PC-3 (cell line): ENCODE data around the gene ANKRD60. TPM values are rescaled to one million over a fixed set of nuclear protein-coding genes. Genes with fewer than 3 reads are reported as not detected.

Source experiments
- ATAC-seq: fragments of 200-7000 bp; cut with Tn5 transposase; 2 replicates; pipeline ENCODE4 v1.9.1; 2020; ENCODE audit warnings: mild to moderate bottlenecking, moderate library complexity
- BruUV-seq: library from RNA; stranded (reverse); fragments of 400-500 nt; replicated peaks from 2 replicates; lab custom pipeline; 2021; lab: Mats Ljungman, UMichigan
- CTCF ChIA-PET: fragments of 300-600 bp; sonication (Branson Sonifier 250); formaldehyde crosslinking; loops from one replicate; lab custom pipeline; 2022; ENCODE audit warnings: antibody characterized with exemption; lab: Charles Lee
- POLR2A ChIA-PET: fragments of 300-600 bp; sonication (Branson Sonifier 250); formaldehyde crosslinking; loops from one replicate; lab custom pipeline; 2022; ENCODE audit warnings: antibody characterized with exemption; ENCODE audit not compliant: unreplicated experiment; lab: Charles Lee
- DNase-seq: peaks from one replicate; pipeline ENCODE4 v3.0.0-alpha.2; 2015
- H2AFZ ChIP-seq: fragments of 300-600 bp; sonication (generic); 2 replicates; pipeline ENCODE4 v1.6.0; 2016; ENCODE audit warnings: antibody characterized with exemption, low read length
- H3F3A ChIP-seq: fragments of 300-600 bp; sonication (generic); one replicate; pipeline ENCODE4 v1.6.0; 2017; ENCODE audit warnings: antibody characterized with exemption, low read length, control low read depth, mild to moderate bottlenecking; ENCODE audit not compliant: unreplicated experiment
- H3K27ac ChIP-seq: fragments of 300-600 bp; sonication (generic); 2 replicates; pipeline ENCODE4 v1.5.1; 2016; ENCODE audit warnings: mild to moderate bottlenecking, low read length
- H3K27me3 ChIP-seq: fragments of 300-600 bp; sonication (generic); 2 replicates; pipeline ENCODE4 v1.6.1; 2016; ENCODE audit warnings: low read length, mixed read lengths
- H3K36me3 ChIP-seq: fragments of 300-600 bp; sonication (generic); 2 replicates; pipeline ENCODE4 v1.6.1; 2016; ENCODE audit warnings: low read depth, mixed run types, low read length, mixed read lengths
- H3K4me1 ChIP-seq: fragments of 300-600 bp; sonication (generic); 2 replicates; pipeline ENCODE4 v1.5.1; 2016; ENCODE audit warnings: low read length; ENCODE audit not compliant: insufficient read depth
- H3K4me2 ChIP-seq: fragments of 300-600 bp; sonication (generic); 2 replicates; pipeline ENCODE4 v1.6.0; 2016; ENCODE audit warnings: low read length
- H3K4me3 ChIP-seq: fragments of 300-600 bp; sonication (generic); 2 replicates; pipeline ENCODE4 v1.5.1; 2016; ENCODE audit warnings: mild to moderate bottlenecking, low read length, mixed read lengths
- H3K79me2 ChIP-seq: fragments of 300-600 bp; sonication (generic); 2 replicates; pipeline ENCODE4 v1.6.1; 2017; ENCODE audit warnings: low read length, mixed read lengths
- H3K9ac ChIP-seq: fragments of 300-600 bp; sonication (generic); 2 replicates; pipeline ENCODE4 v1.6.0; 2016; ENCODE audit warnings: mild to moderate bottlenecking, low read length
- H3K9me2 ChIP-seq: fragments of 300-600 bp; sonication (generic); replicated peaks from 2 replicates; pipeline ENCODE4 v1.6.1; 2016; ENCODE audit warnings: mixed run types, low read length, mixed read lengths
- H3K9me3 ChIP-seq: fragments of 300-600 bp; sonication (generic); 2 replicates; pipeline ENCODE4 v1.6.1; 2016; ENCODE audit warnings: low read length, mixed read lengths
- H4K20me1 ChIP-seq: fragments of 300-600 bp; sonication (generic); 2 replicates; pipeline ENCODE4 v1.6.1; 2016; ENCODE audit warnings: low read length, mixed read lengths
- EZH2 ChIP-seq: fragments of 300-600 bp; sonication (generic); IDR thresholded peaks from one replicate; pipeline ENCODE4 v1.6.1; 2017; ENCODE audit warnings: antibody characterized with exemption, mild to moderate bottlenecking, low read length; ENCODE audit not compliant: unreplicated experiment
- EZH2phosphoT487 ChIP-seq: fragments of 300-600 bp; sonication (generic); IDR thresholded peaks from 2 replicates; pipeline ENCODE4 v1.6.1; 2018; ENCODE audit warnings: mild to moderate bottlenecking, antibody characterized with exemption, low read length, borderline replicate concordance
- intact Hi-C: fragments of 100-400 bp; cut with micrococcal nuclease; formaldehyde crosslinking; loops from 2 replicates; pipeline ENCODE4 v1.9.0; 2023
- total RNA-seq: library from RNA; depleted of rRNA; stranded (reverse); fragments of >200 nt; gene quantifications from 2 replicates; pipeline ENCODE4 v1.2.3, GENCODE V29; 2014
- TF ChIP-seq, protein P1 (sequence below): fragments of 300-600 bp; sonication (generic); conservative IDR thresholded peaks from 2 replicates; pipeline ENCODE4 v1.5.1; 2017; ENCODE audit warnings: antibody characterized with exemption, low read depth, mild to moderate bottlenecking, low read length

The ANKRD60 gene
- total RNA-seq, 1 experiment from 2014 or later: not detected

DNA sequence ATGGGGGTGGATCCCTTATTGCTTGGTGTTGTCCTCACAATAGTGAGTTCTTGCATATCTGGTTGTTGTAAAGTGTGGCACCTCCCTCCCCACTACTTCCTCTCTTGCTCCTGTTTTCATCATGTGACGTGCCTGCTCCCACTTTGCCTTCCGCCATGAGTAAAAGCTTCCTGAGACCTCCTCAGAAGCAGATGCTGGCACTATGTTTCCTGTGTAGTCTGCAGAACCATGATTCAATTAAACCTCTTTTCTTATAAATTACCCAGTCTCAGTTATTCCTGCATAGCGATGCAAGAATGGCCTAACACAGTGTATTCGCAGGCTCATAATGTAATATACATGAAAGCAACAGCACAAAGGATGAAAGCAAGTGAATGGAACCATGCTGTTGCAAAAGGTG is 28.4 kb upstream of the ANKRD60 start:
- H3K4me3 ChIP-seq: no peak overlapping the region
- H3K27me3 ChIP-seq: no peaks in the 10 kb centered on the region
- no peak for DNase-seq
- H3F3A ChIP-seq: peaks cover 10% of the 10 kb centered on the region
- no peak overlapping the region for H3K4me2 ChIP-seq
- H3K4me1 ChIP-seq: peaks cover 9% of the 10 kb centered on the region
- H2AFZ ChIP-seq: no peak overlapping the region
- H3K9me2 ChIP-seq: no peaks in the 10 kb centered on the region
- no peaks in the 10 kb centered on the region for H4K20me1 ChIP-seq
- H3K9me3 ChIP-seq: peaks cover 13% of the 10 kb centered on the region
- no peak overlapping the region for H3K9ac ChIP-seq
- POLR2A ChIA-PET: no interaction called here
- no peaks in the 10 kb centered on the region for H3K79me2 ChIP-seq
- no peak for ATAC-seq
- intact Hi-C loops: no loop called here
- CTCF ChIA-PET: no interaction called here
- no TSS peak for BruUV-seq
- H3K36me3 ChIP-seq: peaks cover 19% of the 10 kb centered on the region
- TF ChIP-seq EZH2phosphoT487 (no peak), EZH2 (no peak)
- TF ChIP-seq, protein P1, sequence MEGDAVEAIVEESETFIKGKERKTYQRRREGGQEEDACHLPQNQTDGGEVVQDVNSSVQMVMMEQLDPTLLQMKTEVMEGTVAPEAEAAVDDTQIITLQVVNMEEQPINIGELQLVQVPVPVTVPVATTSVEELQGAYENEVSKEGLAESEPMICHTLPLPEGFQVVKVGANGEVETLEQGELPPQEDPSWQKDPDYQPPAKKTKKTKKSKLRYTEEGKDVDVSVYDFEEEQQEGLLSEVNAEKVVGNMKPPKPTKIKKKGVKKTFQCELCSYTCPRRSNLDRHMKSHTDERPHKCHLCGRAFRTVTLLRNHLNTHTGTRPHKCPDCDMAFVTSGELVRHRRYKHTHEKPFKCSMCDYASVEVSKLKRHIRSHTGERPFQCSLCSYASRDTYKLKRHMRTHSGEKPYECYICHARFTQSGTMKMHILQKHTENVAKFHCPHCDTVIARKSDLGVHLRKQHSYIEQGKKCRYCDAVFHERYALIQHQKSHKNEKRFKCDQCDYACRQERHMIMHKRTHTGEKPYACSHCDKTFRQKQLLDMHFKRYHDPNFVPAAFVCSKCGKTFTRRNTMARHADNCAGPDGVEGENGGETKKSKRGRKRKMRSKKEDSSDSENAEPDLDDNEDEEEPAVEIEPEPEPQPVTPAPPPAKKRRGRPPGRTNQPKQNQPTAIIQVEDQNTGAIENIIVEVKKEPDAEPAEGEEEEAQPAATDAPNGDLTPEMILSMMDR: no peak
- H3K27ac ChIP-seq: no peak overlapping the region

DNA sequence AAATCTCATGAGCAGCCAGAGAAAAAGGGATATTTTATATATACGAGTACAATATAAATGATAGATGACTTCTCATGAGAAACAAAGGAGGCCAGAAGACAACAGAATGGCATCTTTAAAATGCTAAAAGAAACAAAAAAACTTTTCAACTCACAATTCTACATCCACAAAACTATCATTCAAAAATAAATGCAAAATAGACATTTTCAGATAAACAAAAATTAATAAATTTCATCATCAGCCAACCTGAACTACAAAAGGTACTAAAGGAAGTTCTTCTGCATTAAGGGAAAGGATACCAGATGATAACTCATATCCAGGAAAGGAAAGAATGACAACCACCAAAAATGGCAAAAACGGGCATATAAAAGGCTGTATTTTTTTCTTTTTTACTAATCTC is 27.9 kb upstream of the ANKRD60 start:
- no peak for ATAC-seq
- Histone ChIP-seq H3F3A (peaks cover 15% of the 10 kb centered on the region), H2AFZ (no peak overlapping the region), H3K27me3 (no peaks in the 10 kb centered on the region), H3K4me2 (no peak overlapping the region), H3K4me3 (no peak overlapping the region), H3K36me3 (peaks cover 19% of the 10 kb centered on the region), H4K20me1 (no peaks in the 10 kb centered on the region), H3K9me2 (no peaks in the 10 kb centered on the region), H3K79me2 (no peaks in the 10 kb centered on the region), H3K9me3 (peaks cover 13% of the 10 kb centered on the region), H3K4me1 (peaks cover 15% of the 10 kb centered on the region), H3K9ac (no peak overlapping the region), H3K27ac (no peak overlapping the region)
- no peak for DNase-seq
- TF ChIP-seq EZH2 (no peak), EZH2phosphoT487 (no peak)
- TF ChIP-seq, protein P1: no peak
- BruUV-seq: no TSS peak
- intact Hi-C loops: no loop called here
- CTCF ChIA-PET: no interaction called here
- POLR2A ChIA-PET: no interaction called here

DNA sequence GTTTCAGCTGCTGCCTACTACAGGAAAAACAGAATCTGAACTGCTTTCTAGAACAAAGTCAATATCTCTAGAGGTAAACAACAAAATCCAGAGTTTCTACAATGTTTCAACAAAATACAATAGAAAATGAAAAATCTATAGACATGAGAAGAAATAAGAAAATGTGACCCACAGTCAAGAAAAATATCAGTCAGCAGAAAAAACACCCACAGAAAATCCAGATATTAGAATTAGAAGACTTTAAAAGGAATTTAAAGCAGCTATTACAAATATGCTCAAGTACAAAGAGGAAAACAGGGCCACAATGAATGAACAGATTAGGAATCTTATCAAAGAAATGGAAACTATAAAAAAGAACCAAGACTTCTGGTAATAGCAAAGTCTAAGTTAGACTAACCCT is 26.4 kb upstream of the ANKRD60 start:
- no peak overlapping the region for H2AFZ ChIP-seq
- H3K79me2 ChIP-seq: no peaks in the 10 kb centered on the region
- H3K27ac ChIP-seq: no peak overlapping the region
- H3K9ac ChIP-seq: no peak overlapping the region
- H3K4me1 ChIP-seq: peaks cover 24% of the 10 kb centered on the region
- TF ChIP-seq, protein P1: no peak
- no peak for TF ChIP-seq EZH2
- TF ChIP-seq EZH2phosphoT487: no peak
- ChIA-PET POLR2A (no interaction called here), CTCF (no interaction called here)
- H3F3A ChIP-seq: peaks cover 16% of the 10 kb centered on the region
- no peaks in the 10 kb centered on the region for H4K20me1 ChIP-seq
- H3K9me3 ChIP-seq: peaks cover 13% of the 10 kb centered on the region
- intact Hi-C loops: no loop called here
- H3K4me2 ChIP-seq: no peak overlapping the region
- ATAC-seq: no peak
- no TSS peak for BruUV-seq
- no peak for DNase-seq
- H3K4me3 ChIP-seq: no peak overlapping the region
- no peaks in the 10 kb centered on the region for H3K9me2 ChIP-seq
- no peaks in the 10 kb centered on the region for H3K27me3 ChIP-seq
- peaks cover 21% of the 10 kb centered on the region for H3K36me3 ChIP-seq
